Spleen (tissue), 3 donors: ENCODE results near the gene LMF2.

ENCODE experiments used
- POLR2A ChIP-seq, 3 donors: fragments of 450-650 bp; IDR thresholded peaks; one replicate each; pipeline ENCODE4 v1.5.1; 2017; ENCODE audit warnings: antibody characterized with exemption in 3 of 3, mild to moderate bottlenecking in 1 of 3
- POLR2AphosphoS5 ChIP-seq, 3 donors: sonication (generic); formaldehyde crosslinking; IDR thresholded peaks; one replicate each; pipeline ENCODE4 v1.5.1; 2017; ENCODE audit warnings: antibody characterized with exemption in 3 of 3

- TF ChIP-seq POLR2A (IDR thresholded peaks at IDR 0.05), result no peak
- TF ChIP-seq POLR2AphosphoS5 (IDR thresholded peaks at IDR 0.05), result no peak
Observed at GRCh38 chr22:50516068-50516467, 8.6 kb upstream of the LMF2 start.
